GM12891 (cell line): ENCODE data around the gene LRRC66.

Experiments used
- PAX5 ChIP-seq: IDR thresholded peaks from 2 replicates; pipeline ENCODE4 v1.6.1; 2011; ENCODE audit warnings: low read length, moderate library complexity, mild to moderate bottlenecking; ENCODE audit not compliant: insufficient read depth, severe bottlenecking
- POLR2A ChIP-seq: IDR thresholded peaks from 2 replicates; pipeline ENCODE4 v1.6.1; 2011; ENCODE audit warnings: low read depth, low read length, control low read depth
- POLR2AphosphoS5 ChIP-seq: IDR thresholded peaks from 2 replicates; pipeline ENCODE4 v1.6.1; 2011; ENCODE audit warnings: low read depth, low read length, control low read depth
- TAF1 ChIP-seq: IDR thresholded peaks from 2 replicates; pipeline ENCODE4 v1.6.1; 2011; ENCODE audit warnings: low read depth, low read length, control low read depth

DNA sequence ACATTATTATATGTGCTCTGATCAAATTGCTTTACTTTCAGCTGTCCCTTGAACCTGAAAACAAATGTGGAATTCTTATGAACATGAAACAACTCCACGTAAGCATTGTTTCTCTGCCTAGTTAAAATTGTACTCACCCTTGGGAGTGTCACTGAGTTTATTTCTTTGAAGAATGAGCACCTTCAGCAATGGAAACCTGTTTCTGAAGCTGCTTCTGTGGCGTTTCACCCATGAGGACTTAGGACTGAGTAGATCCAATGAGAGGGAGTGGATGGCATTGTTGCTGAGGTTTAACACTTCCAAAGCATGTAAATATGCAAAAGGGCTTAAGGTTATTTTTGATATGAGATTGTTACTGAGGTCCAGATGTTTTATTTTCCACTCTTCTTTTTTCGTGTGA is 3.2 kb downstream of the LRRC66 start:
- TF ChIP-seq POLR2AphosphoS5 (no peak), TAF1 (no peak), POLR2A (no peak), PAX5 (no peak)
